Pancreas (tissue), 10 donors: ENCODE measurements around the gene ETNK2. TPM values are rescaled to one million over a fixed set of nuclear protein-coding genes. Genes with fewer than 3 reads are reported as not detected.

Source experiments
- ATAC-seq, 4 donors: fragments of 200-7000 bp; cut with Tn5 transposase; one replicate each; pipeline versions ENCODE4 v1.8.0 to v1.9.1; 2020; ENCODE audit warnings: mild to moderate bottlenecking in 4 of 4, moderate library complexity in 4 of 4
- DNase-seq, 6 donors: peaks; one replicate each; pipeline ENCODE4 v3.0.0-alpha.2; 2020
- FAIRE-seq: peaks from 2 replicates; lab custom pipeline; 2012; peaks lifted over from hg19 to GRCh38; lab: Jason Lieb, UNC
- H3K27ac ChIP-seq, 4 donors: fragments of 200-600 bp; sonication (generic); 1 replicate in 3 of 4; 2 replicates in 1 of 4; pipeline versions ENCODE4 v1.5.0 to v1.8.0; 2020
- H3K27me3 ChIP-seq, 4 donors: fragments of 200-600 bp; one replicate each; pipeline ENCODE4 v1.8.0; 2021
- H3K36me3 ChIP-seq, 3 donors: fragments of 200-600 bp; sonication (generic) in 1 of 3; one replicate each; pipeline versions ENCODE4 v1.5.0 to v1.8.0; 2020 to 2021
- H3K4me1 ChIP-seq, 3 donors: fragments of 200-600 bp; one replicate each; pipeline ENCODE4 v1.8.0; 2021
- H3K4me3 ChIP-seq, 4 donors: fragments of 200-600 bp; sonication (generic) in 2 of 4; one replicate each; pipeline versions ENCODE4 v1.5.0 to v1.8.0; 2020 to 2021
- H3K9me3 ChIP-seq, 4 donors: fragments of 200-600 bp; one replicate each; pipeline ENCODE4 v1.8.0; 2021
- CTCF ChIP-seq, 4 donors: fragments of 200-600 bp; sonication (generic) in 3 of 4; IDR thresholded peaks; one replicate each; pipeline versions ENCODE4 v1.5.0 to v1.8.0; 2021; ENCODE audit warnings: antibody characterized with exemption in 4 of 4
- WGBS, 2 donors: extraction: QIAGEN DNeasy Blood & Tissue Kit; methylation state at CpG; one replicate each; pipeline ENCODE4 v1.1.7; 2013; 5-methylcytosine and 5-hydroxymethylcytosine counted together
- intact Hi-C, 3 donors: fragments of 100-400 bp; cut with DNase I; formaldehyde crosslinking; loops; one replicate each; pipeline versions ENCODE4 v1.11.1 to v1.14.2; 2022
- polyA plus RNA-seq, 2 donors: library from polyadenylated mRNA; stranded (reverse); fragments of 200-250 nt; gene quantifications; one replicate each; pipeline ENCODE4 v1.2.3, GENCODE V29; 2013
- total RNA-seq, 6 donors: library from RNA; stranded (reverse); fragmentation: NEBNext Ultra II Directional in 4 of 6; extraction: Animal tissue kit (Norgen Biotek cat#: 25700) in 4 of 6; gene quantifications; one replicate each; pipeline versions ENCODE4 v1.2.1 to v1.2.4, GENCODE V29; 2021 to 2023
- donor health status: healthy with polysubstance abuse.
- donor health status: DM: no; HTN: no; CAD: no; lungs with moderate emphysema.
- donor health status: DM: no; HTN: no; CAD: no.
- donor health status: control.
- donor health status: control.
- donor health status: Bipolar disorder and iron deficiency.
- donor health status: DM: yes; HTN: yes; CAD: no.
- donor health status: DM: no; HTN: no; CAD: no.
- donor health status: DM: no; HTN: no; CAD: no.
- donor health status: DM: yes; HTN: yes; CAD: no.

Gene ETNK2
- total and polyA plus RNA-seq, 8 donors = 3.8 to 15.5 (median 6.9) TPM

GRCh38 chr1:204110894-204111633 is 40.8 kb downstream of the ETNK2 start:
- no peak overlapping the region for H3K27ac ChIP-seq
- ATAC-seq (no peak), DNase-seq (no peak), FAIRE-seq (no peak)
- no peaks in the 10 kb centered on the region for H3K36me3 ChIP-seq
- intact Hi-C loops = no loop called here
- no peaks in the 10 kb centered on the region for H3K27me3 ChIP-seq
- H3K4me1 ChIP-seq = no peaks in the 10 kb centered on the region
- no peaks in the 10 kb centered on the region for H3K9me3 ChIP-seq
- no peak for TF ChIP-seq CTCF (IDR thresholded peaks at IDR 0.05)
- WGBS, 2 donors = 78 to 80% methylated on average over 5 of the region's 5 CpGs
- no peak overlapping the region for H3K4me3 ChIP-seq

GRCh38 chr1:204108312-204109141 is 43.3 kb downstream of the ETNK2 start:
- intact Hi-C loops = no loop called here
- 70 to 71% methylated on average over 21 of the region's 21 CpGs for WGBS, 2 donors
- H3K4me3 ChIP-seq = no peak overlapping the region
- no peak for FAIRE-seq
- TF ChIP-seq CTCF (IDR thresholded peaks at IDR 0.05) = no peak
- H3K27ac ChIP-seq = no peak overlapping the region
- no peaks in the 10 kb centered on the region for H3K27me3 ChIP-seq
- H3K9me3 ChIP-seq = no peaks in the 10 kb centered on the region
- no peaks in the 10 kb centered on the region for H3K36me3 ChIP-seq
- ATAC-seq = no peak
- H3K4me1 ChIP-seq = peaks cover 5 to 11% (median 11%) of the 10 kb centered on the region in 3 donors
- DNase-seq = no peak

- DNase-seq = no peak
- Histone ChIP-seq H3K36me3 (no peaks in the 10 kb centered on the region), H3K27me3 (no peaks in the 10 kb centered on the region), H3K27ac (no peak overlapping the region), H3K9me3 (no peaks in the 10 kb centered on the region), H3K4me3 (no peak overlapping the region), H3K4me1 (peaks cover 6 to 16% (median 14%) of the 10 kb centered on the region in 3 donors)
- no peak for ATAC-seq
- 88 to 89% methylated on average over 2 of the region's 2 CpGs for WGBS, 2 donors
- no peak for FAIRE-seq
- no peak for TF ChIP-seq CTCF (IDR thresholded peaks at IDR 0.05)
- intact Hi-C loops = no loop called here
Measured at GRCh38 chr1:204107892-204108291, 44.0 kb downstream of the ETNK2 start.

GRCh38 chr1:204106825-204107224 is 45.0 kb downstream of the ETNK2 start:
- intact Hi-C loops = no loop called here
- H3K4me1 ChIP-seq = peaks cover 6 to 25% (median 18%) of the 10 kb centered on the region in 3 donors
- H3K4me3 ChIP-seq = no peak overlapping the region
- no peak overlapping the region for H3K27ac ChIP-seq
- no peak for FAIRE-seq
- H3K27me3 ChIP-seq = no peaks in the 10 kb centered on the region
- no peak for TF ChIP-seq CTCF (IDR thresholded peaks at IDR 0.05)
- DNase-seq = no peak
- no peak for ATAC-seq
- no peaks in the 10 kb centered on the region for H3K36me3 ChIP-seq
- H3K9me3 ChIP-seq = no peaks in the 10 kb centered on the region
- WGBS, 2 donors = 96 to 100% methylated on average over 1 of the region's 1 CpG
